Measurements from ENCODE around the gene CCDC12.

CCDC12 gene

DNA sequence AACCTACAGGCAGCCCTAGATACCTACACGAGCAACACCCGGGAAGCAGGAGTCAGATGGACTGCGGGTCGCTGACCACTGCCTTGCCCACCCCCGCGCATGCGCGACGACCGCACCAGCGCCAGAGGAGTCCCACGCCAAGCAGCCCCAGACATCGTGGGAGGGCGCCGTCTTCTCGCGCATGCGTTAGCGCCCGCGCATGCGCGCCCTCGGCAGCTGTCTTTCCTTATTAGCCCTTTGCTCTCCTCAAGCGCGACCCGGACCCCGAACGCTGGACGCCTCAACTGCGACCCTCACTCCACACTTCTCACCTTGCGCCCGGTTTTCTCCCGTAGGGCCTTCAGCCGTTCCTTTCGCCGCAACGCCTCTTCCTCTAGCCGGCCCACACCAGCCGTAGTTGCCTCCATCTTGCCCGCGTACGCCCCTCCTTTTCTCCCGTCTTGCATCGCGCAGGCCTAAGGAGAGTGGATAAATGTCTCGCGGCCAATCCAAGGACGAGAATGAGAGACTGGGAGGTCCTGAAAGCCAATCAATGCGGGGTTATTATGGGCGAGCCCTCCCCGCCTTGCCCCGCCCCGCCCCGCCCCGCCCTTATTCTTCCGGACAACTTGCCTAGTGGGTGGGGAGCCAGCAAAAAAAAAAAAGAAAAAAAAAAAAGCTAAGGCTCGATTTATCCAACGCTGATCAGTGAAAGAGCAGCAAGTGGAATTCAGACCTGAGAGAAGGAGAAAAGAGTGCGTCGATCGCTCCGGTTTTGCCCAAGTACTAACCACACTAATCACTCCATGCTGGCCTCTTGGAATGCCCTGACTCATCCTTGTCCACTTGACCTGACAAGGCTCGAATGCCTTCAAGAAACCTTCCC, at the start of gene CCDC12:
CCDC12 (minus strand) TSS at position 420 of the 865 bp plus-strand sequence; CDS start at position 407, 13 bp downstream.
- peak; percentile 76 for DNase-seq

DNA sequence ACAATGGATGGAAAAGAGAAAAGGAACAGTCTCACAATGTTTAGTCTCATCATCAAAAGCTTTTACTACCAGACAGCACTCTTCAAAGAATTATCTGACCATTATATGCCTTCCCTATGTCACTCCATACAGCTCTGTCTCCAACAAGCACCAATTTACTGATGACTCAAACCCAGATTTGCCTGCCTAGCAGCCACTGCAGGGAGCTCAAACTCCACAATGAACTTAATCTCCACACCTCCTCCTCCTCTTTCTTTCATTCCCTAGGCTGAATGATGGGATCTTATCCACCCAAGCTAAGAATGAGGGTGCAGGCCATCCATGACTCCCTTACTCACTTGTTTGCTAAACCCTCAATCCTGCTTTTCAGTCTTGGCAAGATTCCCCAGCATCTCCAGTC, 48.4 kb upstream of the CCDC12 start:
- DNase-seq: no peak

DNA sequence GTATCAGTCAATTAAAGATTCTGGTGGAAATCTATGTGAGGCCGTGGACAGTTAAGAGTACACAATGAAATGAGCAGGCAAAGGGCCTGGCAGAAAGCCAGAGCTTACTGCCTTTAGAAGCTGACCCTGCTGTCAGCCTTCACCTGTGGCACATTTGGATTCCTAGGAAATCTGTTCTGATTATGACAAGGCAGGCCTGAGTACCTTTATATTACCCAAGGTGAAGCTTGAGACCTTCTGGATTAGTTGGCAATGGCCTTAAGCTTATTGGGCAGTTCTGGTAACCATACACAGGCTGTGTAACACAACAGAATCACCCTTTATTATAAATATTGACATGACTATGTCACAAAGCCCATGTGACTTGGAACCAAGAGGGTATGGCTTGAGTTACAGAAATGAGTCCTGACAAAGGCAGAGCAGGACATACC, 46.1 kb upstream of the CCDC12 start:
- DNase-seq: peak; percentile 25

DNA sequence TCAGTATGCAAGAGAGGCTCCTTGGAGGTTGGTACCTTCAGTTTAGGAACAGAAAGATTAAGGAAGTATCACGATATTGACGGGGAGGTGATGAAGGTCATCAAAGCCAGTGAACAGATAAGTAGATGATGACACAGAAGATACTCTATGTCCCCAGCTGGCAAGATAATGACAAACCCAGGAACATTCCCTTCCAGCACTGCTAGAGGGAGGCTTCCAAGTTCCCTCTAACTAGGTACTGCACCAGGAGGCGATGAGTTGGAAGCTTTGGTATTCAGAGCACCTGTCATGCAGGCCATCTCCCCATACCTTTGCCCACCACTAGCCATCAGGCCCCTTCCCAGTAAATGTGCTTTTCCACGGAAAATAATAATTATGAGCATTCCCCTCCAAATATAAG, 43.8 kb upstream of the CCDC12 start:
- DNase-seq: no peak

DNA sequence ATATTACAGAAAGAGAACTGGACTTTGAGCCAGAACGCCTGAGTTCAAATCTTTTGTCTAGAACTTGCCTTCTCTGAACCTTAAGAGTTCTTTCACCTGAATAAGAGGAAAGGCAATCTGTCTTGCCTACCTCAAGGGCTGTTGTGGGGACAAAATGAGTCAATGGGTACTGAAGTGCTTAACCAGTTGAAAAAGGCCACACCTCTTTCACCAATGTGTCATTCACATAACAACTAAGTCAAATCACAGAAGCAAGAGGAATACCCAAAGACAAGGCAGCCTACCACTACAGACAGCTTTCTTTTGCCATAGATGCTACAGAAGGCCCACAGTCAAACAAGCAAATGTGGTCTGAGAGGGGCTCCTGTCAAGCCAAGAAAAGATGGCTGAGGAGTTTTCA, 42.7 kb upstream of the CCDC12 start:
- no peak for DNase-seq

DNA sequence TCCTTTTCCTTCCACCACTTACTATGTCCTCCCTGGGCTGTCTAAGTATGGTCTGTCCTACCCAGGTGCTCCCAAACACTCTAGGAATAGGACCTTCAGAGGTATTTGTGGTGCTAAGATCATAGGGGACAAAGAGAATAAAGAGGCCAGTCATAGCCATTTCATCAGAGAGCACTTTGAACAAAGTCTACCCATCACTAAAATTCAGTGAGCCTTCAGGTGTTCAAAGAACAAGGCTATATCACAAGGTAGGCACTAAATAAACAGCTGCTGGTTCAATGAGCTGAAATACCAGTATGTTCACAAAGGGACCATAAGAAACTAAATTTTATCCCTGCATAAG, 41.7 kb upstream of the CCDC12 start:
- DNase-seq: no peak

DNA sequence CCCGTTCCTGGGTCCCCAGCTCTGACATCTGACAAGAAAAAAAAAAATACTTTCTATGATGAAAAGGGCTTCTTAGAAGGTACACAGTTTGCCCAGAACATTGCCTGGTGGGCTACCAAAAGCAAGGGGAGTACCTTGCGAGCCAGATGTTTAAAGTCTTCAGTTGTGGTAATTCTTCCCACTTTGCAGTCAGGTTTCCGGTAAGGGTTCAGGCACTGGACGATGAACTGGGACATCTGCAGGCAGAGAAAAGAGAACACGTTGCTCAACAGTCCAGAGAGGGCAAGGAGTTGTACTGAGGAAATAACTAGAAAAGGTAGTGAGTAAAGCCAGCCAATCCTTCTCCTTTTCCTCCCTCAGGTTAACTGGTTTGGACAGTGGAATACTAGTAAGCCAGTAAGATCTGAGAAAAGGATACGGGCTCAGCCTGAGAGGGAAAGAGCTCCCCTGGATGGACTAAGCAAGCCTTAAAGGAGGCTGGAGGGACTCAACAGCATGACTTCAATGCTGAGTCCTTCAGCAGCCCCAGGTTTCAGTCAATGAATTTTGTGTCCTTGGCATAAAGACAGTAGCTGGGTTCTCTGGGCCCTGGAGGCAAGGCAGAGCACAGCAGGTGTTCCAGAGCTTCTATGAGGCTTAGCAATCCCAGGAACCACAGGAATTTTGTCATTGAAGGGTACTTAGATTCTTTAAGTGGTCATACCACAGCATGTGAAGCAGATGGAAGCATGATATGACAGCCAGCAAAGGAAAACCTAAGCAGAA, 41.1 kb upstream of the CCDC12 start:
- no peak for DNase-seq

DNA sequence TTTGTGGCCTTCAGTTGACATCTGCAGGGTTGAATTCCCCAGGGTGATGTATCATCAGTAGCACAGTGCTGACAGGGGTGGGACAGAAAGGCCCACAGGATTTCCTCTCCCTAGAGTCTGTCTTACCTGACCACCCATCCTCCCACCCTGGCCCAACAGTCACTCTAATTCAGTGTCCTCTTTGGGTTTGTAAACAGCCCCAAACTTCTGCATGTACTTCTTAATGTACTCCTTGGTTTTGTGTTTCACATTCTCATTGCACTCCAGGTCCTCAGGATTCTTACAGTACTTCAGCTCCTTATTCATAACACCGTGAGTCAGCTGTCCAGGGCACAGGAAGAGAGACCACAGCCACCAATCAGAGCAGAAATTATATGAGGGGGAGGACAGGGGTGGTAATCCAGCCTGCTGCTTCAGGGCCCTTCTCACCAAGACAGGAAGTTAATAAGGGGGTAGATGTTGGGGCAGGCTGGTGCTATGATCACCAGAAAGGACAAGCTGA, 40.4 kb upstream of the CCDC12 start:
- DNase-seq: no peak

DNA sequence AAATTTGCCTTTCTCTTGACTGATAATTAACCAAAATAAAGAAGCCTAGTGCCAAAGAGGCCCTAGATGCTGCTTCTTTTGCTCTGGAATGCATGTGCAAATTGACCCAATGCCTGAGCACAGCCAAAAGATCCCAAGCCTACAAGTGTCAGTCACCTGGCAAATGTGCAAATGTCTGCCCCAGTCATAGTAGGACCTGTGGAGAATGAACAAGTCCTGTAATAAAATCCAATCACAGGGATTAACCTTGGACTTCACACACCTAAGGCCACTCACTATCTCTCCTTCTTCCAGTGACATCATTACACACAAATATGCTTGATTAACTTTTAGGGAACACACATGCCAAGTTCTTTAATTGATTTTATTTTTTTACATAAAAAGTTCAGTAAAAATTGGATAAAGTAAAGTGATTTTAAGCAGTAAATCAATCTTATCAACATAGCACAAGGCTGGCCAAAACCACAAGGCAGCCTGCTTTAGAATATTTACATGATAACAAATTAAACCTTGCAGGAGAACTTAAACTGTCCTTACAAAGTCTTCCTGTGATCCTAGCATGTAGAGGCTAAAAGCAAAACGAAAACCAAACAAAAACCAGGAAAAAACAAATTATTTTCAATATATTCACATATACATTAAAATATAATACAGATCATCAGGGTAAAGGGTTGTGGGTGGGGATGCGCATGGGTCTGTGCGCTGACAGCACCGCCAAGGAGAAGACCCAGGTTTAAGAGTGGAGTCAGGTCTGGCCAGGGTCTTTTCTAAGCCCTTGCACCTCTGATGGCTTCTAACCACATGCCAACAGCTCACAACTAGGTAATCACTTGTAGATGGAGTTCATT, 39.8 kb upstream of the CCDC12 start:
- DNase-seq: no peak

DNA sequence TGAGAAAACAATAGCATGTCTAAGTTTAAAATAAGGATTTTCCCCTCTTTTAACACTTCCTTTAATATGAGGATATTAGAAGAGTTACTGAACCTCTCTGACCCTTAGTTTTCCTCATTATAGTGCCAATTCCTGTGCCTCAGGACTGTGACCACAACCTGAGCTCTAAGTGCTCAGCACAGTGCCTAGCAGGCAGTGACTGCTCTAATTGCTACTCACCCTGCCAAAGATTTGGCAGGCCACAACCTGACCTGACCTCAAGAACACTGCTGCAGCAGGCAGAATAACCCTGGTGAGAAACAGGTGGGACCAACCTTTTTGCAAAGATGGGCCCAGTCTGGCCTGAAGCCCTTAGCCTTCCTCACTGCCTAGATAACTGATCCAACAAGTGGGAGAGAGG, 38.6 kb upstream of the CCDC12 start:
- DNase-seq: no peak

DNA sequence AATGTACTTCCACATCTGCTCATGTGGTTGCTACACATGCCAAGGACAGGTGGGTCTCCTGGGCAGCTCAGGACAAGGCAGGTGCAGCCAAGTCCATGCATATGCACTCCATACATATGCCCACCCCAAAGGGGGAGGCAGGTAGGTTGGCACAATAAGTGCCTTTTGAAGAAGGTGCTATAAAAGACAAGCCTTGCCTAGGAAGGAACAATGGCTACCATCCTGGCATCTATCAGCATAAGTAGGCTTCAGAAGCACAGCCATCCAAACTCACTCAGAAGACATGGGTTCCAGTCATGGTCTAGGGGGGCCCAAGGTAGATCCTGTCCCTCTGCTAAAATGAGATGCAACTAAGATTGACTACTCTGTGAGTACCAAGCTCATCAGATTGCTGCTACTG, 37.5 kb upstream of the CCDC12 start:
- DNase-seq: no peak

DNA sequence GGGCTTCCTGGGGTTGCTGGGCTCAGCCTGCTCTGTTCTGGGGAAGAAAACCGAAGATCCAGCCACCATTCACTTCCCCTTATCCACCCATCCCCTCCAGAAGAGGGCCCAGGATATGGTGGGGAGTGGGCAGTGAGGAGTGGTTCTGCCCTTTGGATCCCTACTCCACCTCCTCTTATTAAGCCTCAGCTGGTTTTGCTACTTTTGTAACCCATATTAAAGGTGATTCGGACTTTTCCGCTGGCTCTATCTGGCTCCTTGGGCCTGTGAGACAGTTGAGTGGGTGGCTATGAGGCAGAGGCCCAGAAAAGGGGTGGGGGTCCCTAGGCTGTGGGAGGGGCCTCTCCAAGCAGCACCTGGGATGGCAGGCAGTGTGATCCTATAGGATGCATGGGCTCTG, 36.7 kb upstream of the CCDC12 start:
- no peak for DNase-seq

DNA sequence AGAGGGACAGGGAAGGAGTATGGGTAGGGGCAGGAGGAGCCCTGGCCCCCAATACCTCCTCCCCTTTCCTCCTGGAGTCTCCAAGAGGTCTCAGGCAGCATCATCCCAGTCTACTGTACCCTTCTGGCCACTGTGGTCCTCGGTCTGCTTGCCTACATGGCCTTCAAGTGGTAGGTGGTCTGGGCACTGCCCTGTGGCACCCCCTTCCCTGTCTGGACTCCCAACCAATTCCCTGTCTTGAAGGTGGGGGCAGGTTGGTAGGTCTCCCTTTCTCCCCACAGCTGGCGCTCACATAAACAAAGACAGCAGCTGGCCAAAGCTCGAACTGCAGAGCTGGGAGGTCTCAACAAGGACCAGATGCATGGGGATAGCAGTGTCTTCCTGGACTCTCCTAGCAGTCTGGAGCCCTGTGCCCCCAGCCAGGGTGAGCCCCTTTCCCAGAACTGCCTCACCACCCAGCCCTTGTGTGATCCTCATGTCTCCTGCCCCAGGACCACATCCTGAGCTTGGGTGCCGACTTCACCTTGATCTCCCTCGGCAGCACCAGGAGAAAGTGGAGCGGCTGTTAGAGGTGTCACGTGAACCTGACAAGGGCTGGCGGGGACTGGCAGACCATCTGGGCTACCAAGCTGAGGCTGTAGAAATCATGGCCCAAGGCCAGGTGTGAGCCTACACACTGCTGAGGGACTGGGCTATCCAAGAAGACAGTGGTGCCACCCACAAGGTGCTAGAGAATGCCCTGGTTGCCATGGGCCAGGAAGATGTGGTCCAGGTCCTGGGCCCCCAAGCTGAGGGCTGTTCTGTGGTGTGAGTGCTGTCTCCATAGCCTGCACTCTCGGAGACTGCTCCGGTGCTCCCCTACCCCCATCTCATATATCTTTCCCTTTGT, 36.0 kb upstream of the CCDC12 start:
- no peak for DNase-seq

DNA sequence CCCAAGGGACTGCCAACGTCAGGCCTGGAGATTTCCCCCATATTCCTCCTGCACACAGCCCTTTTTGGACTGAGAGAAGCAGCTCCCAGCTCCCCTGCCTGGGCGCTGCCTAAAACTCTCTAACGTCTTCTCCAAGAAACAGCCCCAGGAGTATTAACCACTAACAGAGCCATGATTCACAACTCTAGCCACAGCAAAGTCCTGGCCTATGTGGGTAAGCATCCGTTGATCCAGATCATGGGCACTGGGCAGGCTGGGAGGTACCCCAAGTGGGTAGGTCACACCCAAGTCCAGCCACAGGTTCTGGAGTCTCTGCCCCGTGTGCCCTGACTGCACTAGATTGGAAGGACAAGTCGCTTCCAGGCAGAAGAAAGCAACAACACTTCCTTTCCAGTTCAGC, 34.8 kb upstream of the CCDC12 start:
- no peak for DNase-seq

DNA sequence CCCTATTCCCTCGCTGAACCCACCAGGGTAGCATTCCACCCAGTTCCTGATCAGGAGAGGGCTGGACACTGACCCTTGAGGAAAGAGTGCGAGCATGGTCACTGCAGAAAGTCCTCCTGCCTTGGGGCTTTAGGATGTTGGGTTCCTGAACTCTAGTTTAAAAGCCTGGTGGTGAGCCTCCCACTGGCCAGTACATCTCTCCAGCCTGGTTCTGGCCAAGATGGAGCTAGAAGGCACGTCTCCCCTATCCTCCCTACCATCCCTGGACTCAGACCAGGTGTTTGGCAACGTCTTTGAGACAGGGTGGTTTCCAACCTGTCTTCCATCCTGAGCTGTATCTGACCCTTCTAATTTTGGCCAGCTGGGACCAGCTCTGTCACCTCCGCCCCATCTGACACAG, 34.4 kb upstream of the CCDC12 start:
- no peak for DNase-seq

DNA sequence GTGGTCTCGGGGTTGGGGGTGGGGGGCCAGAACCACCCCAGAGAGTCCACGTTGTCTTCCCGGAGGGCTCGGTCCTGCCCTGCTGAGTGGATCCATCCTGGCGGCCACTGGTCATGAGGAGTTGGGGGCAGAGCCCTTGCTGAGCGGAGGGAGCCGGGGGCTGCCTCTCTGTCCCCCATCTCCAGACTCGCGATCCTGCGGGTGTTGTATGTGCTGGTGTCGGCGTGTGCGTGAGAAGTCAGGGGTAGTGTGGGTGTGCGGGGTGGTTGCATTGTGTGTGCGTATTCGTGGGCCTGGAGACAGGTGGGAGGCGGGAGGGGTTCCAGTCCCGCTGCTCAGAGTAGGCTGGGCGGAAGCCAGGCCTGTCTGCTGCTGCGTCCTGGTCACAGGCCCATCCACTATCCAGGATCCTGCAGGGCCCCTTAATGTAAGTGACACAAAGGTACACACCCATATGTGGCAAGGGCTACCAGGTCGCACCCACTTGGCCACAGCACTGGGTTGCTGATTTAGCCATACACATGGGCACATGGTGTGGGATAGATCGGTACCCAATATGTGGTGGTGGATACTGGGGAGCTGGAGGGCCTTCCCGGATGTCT, 33.7 kb upstream of the CCDC12 start:
- DNase-seq: no peak

DNA sequence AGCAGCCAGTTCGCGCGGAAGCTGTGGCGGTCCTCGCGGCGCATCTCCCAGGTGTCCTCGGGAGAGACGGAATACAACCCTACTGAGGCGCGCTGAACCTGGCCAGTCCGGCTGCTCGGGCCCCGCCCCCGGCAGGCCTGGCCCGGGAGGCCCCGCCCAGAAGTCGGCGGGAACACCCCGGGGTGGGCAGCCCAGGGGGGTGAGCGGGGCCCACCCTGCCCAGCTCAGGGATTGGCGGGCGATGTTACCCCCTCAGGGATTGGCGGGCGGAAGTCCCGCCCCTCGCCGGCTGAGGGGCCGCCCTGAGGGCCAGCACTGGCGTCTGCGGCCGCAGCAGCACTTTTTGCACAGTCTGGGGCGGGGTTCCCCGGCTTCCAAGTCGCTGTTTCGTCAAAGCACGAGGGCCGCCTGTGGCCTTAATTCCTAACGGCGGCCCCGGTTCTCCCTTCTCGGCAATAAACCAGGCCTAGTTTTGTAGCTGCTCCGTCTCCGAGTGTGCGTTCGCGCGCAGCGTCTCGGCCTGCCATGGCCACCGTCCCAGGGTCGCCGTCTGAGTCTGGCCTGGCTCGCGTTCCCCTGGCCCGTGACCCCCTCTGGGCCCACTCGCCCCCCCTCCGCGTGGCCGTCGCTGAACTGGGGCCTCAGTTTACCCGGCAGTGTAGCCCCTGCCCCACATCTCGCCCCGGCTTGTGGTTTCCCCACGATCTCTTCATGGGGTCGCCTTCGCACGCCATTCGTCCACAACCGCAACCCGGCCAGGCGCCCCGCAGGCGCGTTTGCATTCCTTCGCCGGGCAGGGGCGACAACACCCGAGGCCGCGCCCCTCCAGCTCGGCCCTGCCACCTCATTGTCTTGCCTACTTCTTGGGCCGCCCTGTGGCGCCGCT, 32.9 kb upstream of the CCDC12 start:
- DNase-seq: peak; percentile 71

DNA sequence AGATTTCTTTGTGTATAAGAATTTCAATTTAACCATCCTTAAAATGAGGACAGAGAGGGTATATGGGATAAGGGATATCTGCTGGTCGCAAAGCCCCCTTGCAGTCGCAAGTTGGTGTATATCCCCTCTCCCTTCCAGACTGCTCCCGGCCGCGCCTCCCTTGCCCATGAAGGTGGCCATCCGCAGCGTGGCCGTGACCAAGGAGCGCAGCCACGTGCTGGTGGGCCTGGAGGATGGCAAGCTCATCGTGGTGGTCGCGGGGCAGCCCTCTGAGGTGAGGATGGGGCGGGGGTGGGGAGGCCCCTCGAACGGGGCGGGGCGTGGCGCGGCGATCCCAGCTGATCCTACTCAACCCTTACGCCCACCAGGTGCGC, 32.3 kb upstream of the CCDC12 start:
- no peak for DNase-seq

DNA sequence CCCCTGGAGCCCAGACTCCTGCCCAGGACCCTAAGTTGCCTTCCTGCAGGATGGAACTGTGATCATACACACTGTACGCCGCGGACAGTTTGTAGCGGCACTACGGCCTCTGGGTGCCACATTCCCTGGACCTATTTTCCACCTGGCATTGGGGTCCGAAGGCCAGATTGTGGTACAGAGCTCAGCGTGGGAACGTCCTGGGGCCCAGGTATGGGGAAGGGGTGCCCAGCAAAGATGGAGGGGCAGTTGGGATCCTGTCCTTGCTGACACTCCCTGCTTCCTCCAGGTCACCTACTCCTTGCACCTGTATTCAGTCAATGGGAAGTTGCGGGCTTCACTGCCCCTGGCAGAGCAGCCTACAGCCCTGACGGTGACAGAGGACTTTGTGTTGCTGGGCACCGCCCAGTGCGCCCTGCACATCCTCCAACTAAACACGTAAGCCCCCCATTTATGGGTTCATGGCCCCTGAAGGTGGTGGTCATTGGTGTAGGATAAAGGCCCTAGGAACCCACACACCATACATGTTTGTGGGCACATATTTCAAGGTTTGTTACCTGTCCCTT, 31.8 kb upstream of the CCDC12 start:
- DNase-seq: no peak

DNA sequence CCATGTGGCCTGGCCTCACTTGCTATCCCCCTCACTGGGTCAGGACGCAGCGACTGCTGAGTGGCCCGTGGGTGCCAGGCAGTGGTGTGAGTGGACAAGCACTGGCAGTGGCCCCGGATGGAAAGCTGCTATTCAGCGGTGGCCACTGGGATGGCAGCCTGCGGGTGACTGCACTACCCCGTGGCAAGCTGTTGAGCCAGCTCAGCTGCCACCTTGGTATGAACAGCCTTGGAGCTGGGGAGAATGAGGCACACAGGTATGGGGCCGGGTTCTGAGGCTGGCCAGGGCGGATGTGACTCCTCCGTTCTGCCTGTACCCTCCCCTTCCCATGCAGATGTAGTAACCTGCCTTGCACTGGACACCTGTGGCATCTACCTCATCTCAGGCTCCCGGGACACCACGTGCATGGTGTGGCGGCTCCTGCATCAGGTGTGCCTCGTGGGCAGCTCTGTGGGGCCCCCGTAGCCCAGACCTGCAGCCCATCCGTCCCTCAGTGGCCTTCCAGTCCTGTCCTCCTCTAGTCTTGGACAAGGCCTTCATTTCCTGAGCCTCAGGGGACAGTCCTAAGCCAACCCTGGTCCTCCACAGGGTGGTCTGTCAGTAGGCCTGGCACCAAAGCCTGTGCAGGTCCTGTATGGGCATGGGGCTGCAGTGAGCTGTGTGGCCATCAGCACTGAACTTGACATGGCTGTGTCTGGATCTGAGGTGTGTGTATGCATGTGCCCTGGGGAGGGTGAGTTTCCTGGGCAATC, 31.1 kb upstream of the CCDC12 start:
- no peak for DNase-seq
